Mesothelial cell of epicardium (in vitro differentiated cells): ENCODE measurements around the gene SLC9A3. TPM values are rescaled to one million over a fixed set of nuclear protein-coding genes. Genes with fewer than 3 reads are reported as not detected.

ENCODE experiments used
- DNase-seq, 2 experiments: peaks; one replicate each; pipeline ENCODE4 v3.0.0; 2021; ENCODE audit warnings: low spot score in 2 of 2; ENCODE audit not compliant: unreplicated experiment in 2 of 2
- H3K27ac Mint-ChIP-seq: 2 replicates; pipeline ENCODE4 v1.8.0; 2021; ENCODE audit warnings: mixed read lengths
- H3K27me3 Mint-ChIP-seq: 2 replicates; pipeline ENCODE4 v1.8.0; 2021; ENCODE audit warnings: low read depth, mixed read lengths
- H3K36me3 Mint-ChIP-seq: 2 replicates; pipeline ENCODE4 v1.8.0; 2021; ENCODE audit warnings: mixed read lengths
- H3K4me1 Mint-ChIP-seq: 2 replicates; pipeline ENCODE4 v1.8.0; 2021; ENCODE audit warnings: mixed read lengths
- H3K4me3 Mint-ChIP-seq: 2 replicates; pipeline ENCODE4 v1.8.0; 2021; ENCODE audit warnings: mild to moderate bottlenecking, moderate library complexity, mixed read lengths
- H3K9me3 Mint-ChIP-seq: 2 replicates; pipeline ENCODE4 v1.8.0; 2021; ENCODE audit warnings: mixed read lengths
- total RNA-seq: library from RNA; stranded (reverse); gene quantifications from 3 replicates; pipeline ENCODE4 v1.2.1, GENCODE V29; 2021
- TF ChIP-seq, protein P1 (sequence below): fragments of 200-600 bp; sonication (generic); IDR thresholded peaks from one replicate; pipeline ENCODE4 v1.5.0; 2021; ENCODE audit warnings: antibody characterized with exemption; ENCODE audit not compliant: unreplicated experiment

SLC9A3 gene
- total RNA-seq, 1 donor from 2014 or later = 2.3 TPM

DNA sequence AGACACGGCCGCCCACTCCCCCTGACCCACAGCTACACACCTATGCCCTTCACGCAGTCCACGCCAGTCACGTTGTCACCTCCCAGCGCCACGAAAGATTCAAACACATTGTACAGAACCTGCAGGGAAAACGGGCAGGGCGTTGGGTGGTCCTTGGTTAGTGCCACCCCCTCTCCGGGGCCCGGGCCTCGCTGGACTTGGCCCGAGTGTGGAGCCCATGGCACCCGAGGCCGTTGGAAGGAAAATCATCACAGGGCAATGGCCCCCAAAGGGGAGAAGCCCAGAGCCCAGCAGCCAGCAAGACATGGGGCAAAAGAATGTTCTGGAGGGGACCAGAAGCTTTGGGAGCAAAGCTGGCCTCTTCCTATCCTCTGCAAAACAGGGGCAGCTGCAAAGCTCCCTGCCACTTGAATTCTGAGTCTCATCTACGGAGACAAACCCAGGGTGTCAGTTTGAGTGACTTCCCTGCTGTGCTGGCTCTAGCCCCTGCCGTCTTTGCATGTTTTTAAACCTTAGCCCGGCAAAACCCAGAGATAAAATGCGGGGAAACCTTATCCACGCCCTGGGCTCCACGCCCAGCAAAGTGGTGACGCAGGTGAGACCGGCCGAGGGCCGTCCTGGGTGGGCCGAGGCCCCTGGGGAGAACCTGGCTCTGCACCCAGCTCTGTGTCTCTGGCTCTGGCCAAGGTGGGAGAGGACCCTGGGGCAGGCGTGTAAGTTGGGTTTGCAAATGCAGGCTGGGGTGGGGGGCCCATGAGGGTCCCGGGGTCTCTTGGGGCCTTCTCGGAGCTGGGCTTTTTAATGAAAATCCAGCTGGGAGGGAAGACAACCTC is 38.9 kb downstream of the SLC9A3 start:
- DNase-seq = no peak
- TF ChIP-seq, protein P1, sequence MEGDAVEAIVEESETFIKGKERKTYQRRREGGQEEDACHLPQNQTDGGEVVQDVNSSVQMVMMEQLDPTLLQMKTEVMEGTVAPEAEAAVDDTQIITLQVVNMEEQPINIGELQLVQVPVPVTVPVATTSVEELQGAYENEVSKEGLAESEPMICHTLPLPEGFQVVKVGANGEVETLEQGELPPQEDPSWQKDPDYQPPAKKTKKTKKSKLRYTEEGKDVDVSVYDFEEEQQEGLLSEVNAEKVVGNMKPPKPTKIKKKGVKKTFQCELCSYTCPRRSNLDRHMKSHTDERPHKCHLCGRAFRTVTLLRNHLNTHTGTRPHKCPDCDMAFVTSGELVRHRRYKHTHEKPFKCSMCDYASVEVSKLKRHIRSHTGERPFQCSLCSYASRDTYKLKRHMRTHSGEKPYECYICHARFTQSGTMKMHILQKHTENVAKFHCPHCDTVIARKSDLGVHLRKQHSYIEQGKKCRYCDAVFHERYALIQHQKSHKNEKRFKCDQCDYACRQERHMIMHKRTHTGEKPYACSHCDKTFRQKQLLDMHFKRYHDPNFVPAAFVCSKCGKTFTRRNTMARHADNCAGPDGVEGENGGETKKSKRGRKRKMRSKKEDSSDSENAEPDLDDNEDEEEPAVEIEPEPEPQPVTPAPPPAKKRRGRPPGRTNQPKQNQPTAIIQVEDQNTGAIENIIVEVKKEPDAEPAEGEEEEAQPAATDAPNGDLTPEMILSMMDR = no peak
- H3K9me3 Mint-ChIP-seq = no peaks in the 10 kb centered on the region
- peaks cover 25% of the 10 kb centered on the region for H3K27me3 Mint-ChIP-seq
- H3K4me1 Mint-ChIP-seq = no peaks in the 10 kb centered on the region
- no peak overlapping the region for H3K27ac Mint-ChIP-seq
- no peak overlapping the region for H3K4me3 Mint-ChIP-seq
- H3K36me3 Mint-ChIP-seq = no peaks in the 10 kb centered on the region

DNA sequence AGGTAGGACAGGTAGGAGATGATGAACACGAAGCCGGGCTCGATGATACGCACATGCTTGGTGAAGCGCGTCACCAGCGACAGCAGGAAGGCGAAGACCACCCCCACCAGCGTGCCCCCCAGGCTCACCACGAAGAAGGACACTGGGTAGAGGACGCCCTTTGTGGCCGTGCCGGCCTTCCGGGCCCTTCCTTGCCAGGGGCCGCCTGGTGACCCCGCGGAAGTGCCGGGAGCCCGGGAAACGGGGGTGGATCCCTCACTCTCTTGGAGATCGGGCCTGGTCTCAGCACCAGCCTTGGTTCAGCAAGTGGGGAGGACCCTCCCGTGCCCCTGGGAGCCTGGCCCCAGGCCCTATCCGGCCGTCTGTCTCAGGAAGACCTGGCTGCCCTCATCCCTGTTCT is 39.7 kb downstream of the SLC9A3 start:
- H3K27me3 Mint-ChIP-seq = peaks cover 23% of the 10 kb centered on the region
- no peak for DNase-seq
- TF ChIP-seq, protein P1 = no peak
- no peaks in the 10 kb centered on the region for H3K36me3 Mint-ChIP-seq
- H3K4me1 Mint-ChIP-seq = no peaks in the 10 kb centered on the region
- H3K27ac Mint-ChIP-seq = no peak overlapping the region
- H3K9me3 Mint-ChIP-seq = no peaks in the 10 kb centered on the region
- no peak overlapping the region for H3K4me3 Mint-ChIP-seq

DNA sequence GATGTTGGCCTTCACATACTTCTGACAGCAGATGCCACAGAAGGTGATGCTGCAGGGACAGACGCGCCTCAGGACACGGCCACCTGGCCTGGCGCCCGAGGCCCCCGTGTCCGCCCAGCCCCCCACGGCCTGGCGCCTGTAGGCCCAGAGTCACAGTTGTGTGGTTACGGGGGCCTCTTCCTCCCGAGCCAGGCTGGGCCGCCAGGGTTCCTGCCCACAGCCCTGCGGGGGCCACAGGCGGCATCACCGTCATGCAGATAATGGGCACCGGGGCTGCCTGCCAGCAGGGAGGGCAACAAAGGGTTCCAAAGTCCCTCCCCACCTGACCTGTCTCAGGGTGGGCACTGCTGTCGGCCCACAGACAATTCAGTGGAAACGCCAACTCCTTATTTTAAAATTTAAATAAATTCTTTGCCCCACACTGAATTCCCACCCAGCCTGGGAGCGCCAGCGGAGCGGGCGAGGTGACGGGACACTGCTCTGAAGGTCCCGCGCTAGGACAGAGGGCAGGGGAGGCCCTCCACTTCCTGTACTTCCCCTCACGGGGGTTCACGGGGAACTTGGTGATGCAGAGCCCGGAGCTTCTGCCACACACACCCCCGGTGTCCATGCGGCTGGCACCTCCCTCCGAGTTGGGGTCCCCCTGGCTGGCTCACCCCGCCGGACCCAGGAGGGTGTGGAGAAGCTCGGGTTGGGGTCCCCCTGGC is 40.7 kb downstream of the SLC9A3 start:
- Mint-ChIP-seq H3K9me3 (no peaks in the 10 kb centered on the region), H3K27me3 (peaks cover 23% of the 10 kb centered on the region), H3K27ac (no peak overlapping the region), H3K4me3 (no peak overlapping the region), H3K36me3 (no peaks in the 10 kb centered on the region), H3K4me1 (no peaks in the 10 kb centered on the region)
- no peak for DNase-seq
- TF ChIP-seq, protein P1 = no peak

DNA sequence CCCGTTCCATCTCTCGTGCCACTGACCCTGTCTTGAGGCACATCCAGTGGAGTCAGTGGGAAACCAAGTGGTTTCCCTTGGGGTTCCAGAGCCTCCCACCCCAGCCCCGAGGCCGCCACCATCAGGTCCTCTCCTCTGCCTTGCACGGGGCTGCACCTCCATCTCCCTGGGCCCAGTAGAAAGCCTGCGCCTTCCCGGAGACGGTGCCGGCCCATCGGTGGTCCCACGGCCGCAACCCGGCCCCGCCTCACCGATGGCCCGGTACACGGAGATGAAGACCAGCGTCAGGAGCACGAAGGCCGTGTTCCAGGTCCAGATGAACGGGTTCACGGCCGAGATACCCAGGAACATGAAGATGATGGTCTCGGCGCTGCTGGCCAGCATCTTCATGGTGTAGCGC is 41.2 kb downstream of the SLC9A3 start:
- TF ChIP-seq, protein P1 = no peak
- Mint-ChIP-seq H3K4me1 (no peaks in the 10 kb centered on the region), H3K4me3 (no peak overlapping the region), H3K27me3 (peaks cover 23% of the 10 kb centered on the region), H3K9me3 (no peaks in the 10 kb centered on the region), H3K36me3 (no peaks in the 10 kb centered on the region), H3K27ac (no peak overlapping the region)
- no peak for DNase-seq

DNA sequence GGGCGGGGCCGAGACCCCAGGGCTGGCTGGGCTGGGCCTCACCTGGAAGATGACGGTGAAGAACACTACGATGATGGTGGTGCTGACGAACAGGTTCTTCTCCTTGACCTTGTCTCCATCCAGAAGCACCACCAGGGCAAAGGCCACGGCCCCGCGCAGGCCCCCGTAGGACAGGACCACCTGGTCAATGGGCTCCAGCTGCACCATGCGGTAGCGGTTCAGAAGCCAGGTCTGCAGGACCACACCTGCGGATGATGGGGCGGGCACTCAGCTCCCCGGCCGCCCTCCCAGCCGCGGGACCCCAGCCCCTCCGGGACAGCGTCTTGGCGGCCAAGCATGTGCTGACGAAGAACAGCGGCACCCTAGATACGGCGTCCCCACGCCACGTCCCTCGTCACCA is 41.7 kb downstream of the SLC9A3 start:
- Mint-ChIP-seq H3K9me3 (no peaks in the 10 kb centered on the region), H3K4me1 (no peaks in the 10 kb centered on the region), H3K4me3 (no peak overlapping the region), H3K27me3 (peaks cover 28% of the 10 kb centered on the region), H3K36me3 (no peaks in the 10 kb centered on the region), H3K27ac (no peak overlapping the region)
- TF ChIP-seq, protein P1 = no peak
- no peak for DNase-seq
